GM12865 (cell line): ENCODE data around the gene EGFLAM.

ENCODE experiments used
- DNase-seq: peaks from one replicate; pipeline ENCODE4 v3.0.0; 2010; ENCODE audit warnings: low read depth
- H3K4me3 ChIP-seq: 2 replicates; pipeline ENCODE4 v1.5.1; 2011; ENCODE audit warnings: mild to moderate bottlenecking, low read depth, low read length, control low read depth
- TF ChIP-seq, protein P1 (sequence below): IDR thresholded peaks from 2 replicates; pipeline ENCODE4 v1.5.1; 2011; ENCODE audit warnings: low read length, control low read depth, low read depth, inconsistent platforms; ENCODE audit not compliant: insufficient read depth; ENCODE audit errors: missing control alignments

The EGFLAM gene

GRCh38 chr5:38441453-38442246, 183.3 kb downstream of the EGFLAM start:
- H3K4me3 ChIP-seq, result no peak overlapping the region

DNA sequence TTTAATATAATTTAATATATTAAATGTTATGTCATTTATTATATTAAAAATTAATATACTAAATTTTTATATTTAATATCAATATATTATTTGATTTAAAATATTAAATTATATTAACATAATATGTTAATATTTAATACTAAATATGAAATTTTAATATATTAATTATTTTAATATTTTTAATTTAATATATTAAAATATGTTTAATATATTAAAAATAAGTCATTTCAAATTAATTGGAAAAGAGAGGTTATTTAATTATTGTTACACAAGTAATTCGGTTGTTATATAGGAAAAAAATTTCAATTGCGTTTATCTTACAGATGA, 183.9 kb downstream of the EGFLAM start:
- DNase-seq, result no peak
- H3K4me3 ChIP-seq, result no peak overlapping the region
- TF ChIP-seq, protein P1, sequence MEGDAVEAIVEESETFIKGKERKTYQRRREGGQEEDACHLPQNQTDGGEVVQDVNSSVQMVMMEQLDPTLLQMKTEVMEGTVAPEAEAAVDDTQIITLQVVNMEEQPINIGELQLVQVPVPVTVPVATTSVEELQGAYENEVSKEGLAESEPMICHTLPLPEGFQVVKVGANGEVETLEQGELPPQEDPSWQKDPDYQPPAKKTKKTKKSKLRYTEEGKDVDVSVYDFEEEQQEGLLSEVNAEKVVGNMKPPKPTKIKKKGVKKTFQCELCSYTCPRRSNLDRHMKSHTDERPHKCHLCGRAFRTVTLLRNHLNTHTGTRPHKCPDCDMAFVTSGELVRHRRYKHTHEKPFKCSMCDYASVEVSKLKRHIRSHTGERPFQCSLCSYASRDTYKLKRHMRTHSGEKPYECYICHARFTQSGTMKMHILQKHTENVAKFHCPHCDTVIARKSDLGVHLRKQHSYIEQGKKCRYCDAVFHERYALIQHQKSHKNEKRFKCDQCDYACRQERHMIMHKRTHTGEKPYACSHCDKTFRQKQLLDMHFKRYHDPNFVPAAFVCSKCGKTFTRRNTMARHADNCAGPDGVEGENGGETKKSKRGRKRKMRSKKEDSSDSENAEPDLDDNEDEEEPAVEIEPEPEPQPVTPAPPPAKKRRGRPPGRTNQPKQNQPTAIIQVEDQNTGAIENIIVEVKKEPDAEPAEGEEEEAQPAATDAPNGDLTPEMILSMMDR, result no peak

More at GRCh38 chr5:38441453-38442246, 183.3 kb downstream of the EGFLAM start:
- TF ChIP-seq, protein P1, result peak; percentile 91
- DNase-seq, result peak; percentile 88

DNA sequence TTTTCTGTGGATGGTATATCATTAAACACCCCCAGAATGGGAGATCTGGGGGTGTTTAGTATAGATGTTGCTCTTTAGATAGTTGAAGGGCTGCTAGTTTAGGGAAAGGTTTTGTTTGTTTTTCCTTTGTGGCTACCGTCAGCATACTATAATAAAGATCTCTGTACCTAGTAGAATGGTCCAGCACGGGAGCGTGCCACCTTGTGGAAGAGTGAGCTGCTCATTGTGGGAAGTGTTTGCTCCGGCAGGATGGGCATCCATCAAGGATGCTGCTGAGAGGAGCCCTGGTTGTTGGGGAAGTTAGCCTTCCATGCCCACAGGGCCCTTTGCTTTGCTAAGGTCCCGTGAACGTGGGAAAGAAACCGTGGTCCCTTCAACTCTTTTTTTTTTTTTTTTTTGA, 185.0 kb downstream of the EGFLAM start:
- no peak overlapping the region for H3K4me3 ChIP-seq
- TF ChIP-seq, protein P1, result no peak
- DNase-seq, result no peak

DNA sequence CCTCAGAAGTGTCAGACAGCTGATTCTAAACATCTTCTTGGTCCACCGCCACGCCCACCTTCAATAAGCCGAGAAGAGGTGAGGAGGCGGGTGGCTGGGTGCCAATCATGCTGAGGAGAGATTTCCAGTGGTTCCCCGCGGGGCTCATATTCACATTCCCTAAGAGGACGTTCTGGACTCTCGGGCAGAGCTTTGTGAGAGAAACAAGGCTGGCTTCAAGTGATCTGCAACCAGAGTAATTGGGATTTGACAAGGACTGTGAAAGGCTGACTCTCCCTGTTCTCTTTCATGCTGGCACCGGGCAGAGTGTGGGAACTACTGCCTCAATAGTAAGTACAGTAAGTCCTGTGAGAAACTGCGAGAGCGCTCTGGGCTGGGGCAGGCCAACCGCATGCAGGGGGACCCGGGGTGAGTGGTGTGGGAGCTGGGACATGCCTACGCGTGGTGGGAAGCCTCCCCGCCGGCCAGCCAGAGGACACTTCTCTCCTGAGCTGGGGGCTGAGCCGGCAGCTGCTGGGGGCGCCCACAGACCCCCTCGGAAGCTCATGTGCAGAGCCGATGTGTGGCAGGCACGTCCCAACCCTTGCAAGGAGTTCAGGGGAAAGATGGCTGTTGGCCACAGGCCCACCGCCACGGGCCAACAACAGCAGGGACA, 187.1 kb downstream of the EGFLAM start:
- TF ChIP-seq, protein P1, result no peak
- no peak overlapping the region for H3K4me3 ChIP-seq
- no peak for DNase-seq

DNA sequence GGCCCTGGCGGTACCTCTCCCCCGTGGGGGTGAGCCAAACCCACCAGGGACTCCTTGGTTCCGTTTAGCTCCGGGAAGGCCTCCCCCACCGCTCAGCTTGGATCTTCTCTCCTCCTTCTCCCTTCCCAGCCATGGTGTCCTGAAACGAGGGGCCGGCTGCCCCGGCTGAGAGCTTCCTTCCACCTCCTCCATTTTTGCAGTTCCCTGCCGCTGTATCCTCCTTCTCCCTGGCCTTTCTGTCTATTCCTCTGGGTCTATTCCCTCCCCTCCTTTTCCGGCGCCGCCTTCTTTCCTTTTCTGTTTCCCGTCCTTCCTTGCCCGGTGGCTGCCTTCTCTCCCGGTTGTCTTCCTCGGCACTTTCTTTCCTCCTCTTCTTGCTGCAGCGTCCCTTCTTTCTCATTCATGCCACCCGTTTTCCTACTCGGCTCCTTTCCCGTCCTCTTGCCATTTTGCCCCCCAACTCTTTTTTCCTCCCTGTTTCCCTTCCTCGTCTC, 187.7 kb downstream of the EGFLAM start:
- no peak for DNase-seq
- TF ChIP-seq, protein P1, result no peak
- H3K4me3 ChIP-seq, result no peak overlapping the region

GRCh38 chr5:38447056-38447455, 188.7 kb downstream of the EGFLAM start:
- no peak overlapping the region for H3K4me3 ChIP-seq
- no peak for DNase-seq
- TF ChIP-seq, protein P1, result no peak

DNA sequence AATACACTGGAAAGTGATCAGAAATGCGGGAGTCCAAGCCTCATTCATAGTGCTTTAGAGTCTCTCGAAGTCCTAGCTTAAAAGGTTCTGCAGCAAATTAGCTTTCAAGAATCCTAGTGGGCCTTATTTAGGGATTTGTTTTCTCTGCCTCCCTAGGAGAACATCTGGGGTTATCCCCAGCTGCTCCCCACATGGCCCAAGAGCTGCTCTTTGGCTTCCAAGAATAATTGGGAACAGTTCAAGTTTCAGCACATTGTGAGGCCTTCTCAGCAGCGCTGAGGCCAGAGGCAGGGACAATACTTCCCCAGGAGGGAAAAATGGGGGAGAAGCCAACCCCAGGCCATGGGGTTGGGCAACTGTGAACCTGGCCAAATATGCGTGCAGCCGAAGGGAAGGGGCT, 189.4 kb downstream of the EGFLAM start:
- no peak for DNase-seq
- H3K4me3 ChIP-seq, result no peak overlapping the region
- TF ChIP-seq, protein P1, result no peak
